ENCODE measurements around the gene CELSR2.

DNA sequence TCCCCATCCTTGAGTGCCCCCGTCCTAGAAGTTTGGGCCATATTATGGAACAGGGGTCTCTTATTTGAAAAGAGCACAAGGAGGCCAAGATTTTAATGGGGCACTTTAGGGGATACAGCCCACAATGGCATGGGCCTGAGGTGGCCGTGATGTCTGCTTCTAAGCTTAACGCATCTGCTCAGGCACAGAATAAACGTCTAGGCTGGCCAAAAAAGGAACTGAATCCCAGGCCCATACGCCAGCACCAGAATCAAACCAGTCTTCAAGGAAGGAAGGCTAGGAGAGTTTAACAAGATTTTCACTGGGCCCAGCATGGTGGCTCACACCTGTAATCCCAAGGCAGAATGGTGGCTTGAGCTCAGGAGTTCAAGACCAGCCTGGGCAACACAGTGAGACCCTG, 44.9 kb upstream of the CELSR2 start:
- TF ChIP-seq POLR2A (IDR thresholded peaks at IDR 0.05) (no peak), EP300 (IDR thresholded peaks at IDR 0.05) (no peak), POLR2AphosphoS5 (IDR thresholded peaks at IDR 0.05) (no peak)
- TF ChIP-seq, protein P1, sequence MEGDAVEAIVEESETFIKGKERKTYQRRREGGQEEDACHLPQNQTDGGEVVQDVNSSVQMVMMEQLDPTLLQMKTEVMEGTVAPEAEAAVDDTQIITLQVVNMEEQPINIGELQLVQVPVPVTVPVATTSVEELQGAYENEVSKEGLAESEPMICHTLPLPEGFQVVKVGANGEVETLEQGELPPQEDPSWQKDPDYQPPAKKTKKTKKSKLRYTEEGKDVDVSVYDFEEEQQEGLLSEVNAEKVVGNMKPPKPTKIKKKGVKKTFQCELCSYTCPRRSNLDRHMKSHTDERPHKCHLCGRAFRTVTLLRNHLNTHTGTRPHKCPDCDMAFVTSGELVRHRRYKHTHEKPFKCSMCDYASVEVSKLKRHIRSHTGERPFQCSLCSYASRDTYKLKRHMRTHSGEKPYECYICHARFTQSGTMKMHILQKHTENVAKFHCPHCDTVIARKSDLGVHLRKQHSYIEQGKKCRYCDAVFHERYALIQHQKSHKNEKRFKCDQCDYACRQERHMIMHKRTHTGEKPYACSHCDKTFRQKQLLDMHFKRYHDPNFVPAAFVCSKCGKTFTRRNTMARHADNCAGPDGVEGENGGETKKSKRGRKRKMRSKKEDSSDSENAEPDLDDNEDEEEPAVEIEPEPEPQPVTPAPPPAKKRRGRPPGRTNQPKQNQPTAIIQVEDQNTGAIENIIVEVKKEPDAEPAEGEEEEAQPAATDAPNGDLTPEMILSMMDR (IDR thresholded peaks at IDR 0.05) = no peak

Data from stomach (tissue), 4 donors.